Measurements from ENCODE around the gene MAP3K20.

GRCh38 chr2:173079141-173079540 lies 3.5 kb downstream of the MAP3K20 start:
- TF ChIP-seq CTCF (conservative IDR thresholded peaks at IDR 0.05 in 1 of 2, IDR thresholded peaks at IDR 0.05 in 1 of 2; ENCODE audit: extremely low read depth in 1 of 2, insufficient read depth in 1 of 2, low read depth in 1 of 2, low read length in 2 of 2) (no peak), EZH2 (IDR thresholded peaks at IDR 0.05; ENCODE audit: borderline replicate concordance, low read length) (no peak)
